ENCODE data around the gene OBSCN.
"Not testable (repeated sequence)": the region's sequence is repeated elsewhere in the genome, so short reads cannot be mapped to it uniquely, and the experiment has no call there.

Gene OBSCN

GRCh38 chr1:228188249-228188648, 19.6 kb upstream of the OBSCN start:
- DNase-seq, result not testable (repeated sequence)

- DNase-seq, result no peak
Observed at GRCh38 chr1:228190182-228190581, 17.7 kb upstream of the OBSCN start.

- no peak for DNase-seq
Observed at GRCh38 chr1:228190778-228191177, 17.1 kb upstream of the OBSCN start.

GRCh38 chr1:228194436-228194835, 13.4 kb upstream of the OBSCN start:
- no peak for DNase-seq

- no peak for DNase-seq
Observed at GRCh38 chr1:228194921-228195812, 12.7 kb upstream of the OBSCN start.

GRCh38 chr1:228197555-228198147, 10.2 kb upstream of the OBSCN start:
- no peak for DNase-seq

GRCh38 chr1:228198977-228199590, 8.8 kb upstream of the OBSCN start:
- DNase-seq, result no peak

- DNase-seq, result no peak
Observed at GRCh38 chr1:228204958-228205357, 2.9 kb upstream of the OBSCN start.

- DNase-seq, result no peak
Observed at GRCh38 chr1:228205526-228206436, 2.1 kb upstream of the OBSCN start.

GRCh38 chr1:228206582-228207351, 1.1 kb upstream of the OBSCN start:
- no peak for DNase-seq

GRCh38 chr1:228207381-228207810, 448 bp upstream of the OBSCN start:
- no peak for DNase-seq

- no peak for DNase-seq
Observed at GRCh38 chr1:228208831-228209551, 1.1 kb downstream of the OBSCN start.

- DNase-seq, result no peak
Observed at GRCh38 chr1:228209657-228210056, 1.8 kb downstream of the OBSCN start.

- no peak for DNase-seq
Observed at GRCh38 chr1:228210076-228210651, 2.3 kb downstream of the OBSCN start.

- no peak for DNase-seq
Observed at GRCh38 chr1:228210712-228211530, 3.1 kb downstream of the OBSCN start.

GRCh38 chr1:228211531-228212414, 3.9 kb downstream of the OBSCN start:
- DNase-seq, result no peak

GRCh38 chr1:228212415-228212965, 4.6 kb downstream of the OBSCN start:
- no peak for DNase-seq

Measured in activated naive CD4-positive, alpha-beta T cell treated with Interleukin-2 at 50 U/mL for 16 hours (primary cell).